MM.1S (cell line): ENCODE results near the gene HAUS7.
"Not testable (repeated sequence)": the region's sequence is repeated elsewhere in the genome, so short reads cannot be mapped to it uniquely, and the experiment has no call there.

Experiments
- EZH2 ChIP-seq: fragments of 300-600 bp; sonication (generic); optimal IDR thresholded peaks from 2 replicates; pipeline ENCODE3; 2017; ENCODE audit warnings: low read depth, mild to moderate bottlenecking, antibody characterized with exemption, low read length, mixed read lengths
- EZH2phosphoT487 ChIP-seq: fragments of 300-600 bp; sonication (generic); IDR thresholded peaks from 2 replicates; pipeline ENCODE4 v1.6.1; 2018; ENCODE audit warnings: antibody characterized with exemption, low read length
- TF ChIP-seq, protein P1 (sequence below): fragments of 300-600 bp; sonication (generic); IDR thresholded peaks from 2 replicates; pipeline ENCODE4 v1.5.1; 2016; ENCODE audit warnings: antibody characterized with exemption, low read length, mixed read lengths

DNA sequence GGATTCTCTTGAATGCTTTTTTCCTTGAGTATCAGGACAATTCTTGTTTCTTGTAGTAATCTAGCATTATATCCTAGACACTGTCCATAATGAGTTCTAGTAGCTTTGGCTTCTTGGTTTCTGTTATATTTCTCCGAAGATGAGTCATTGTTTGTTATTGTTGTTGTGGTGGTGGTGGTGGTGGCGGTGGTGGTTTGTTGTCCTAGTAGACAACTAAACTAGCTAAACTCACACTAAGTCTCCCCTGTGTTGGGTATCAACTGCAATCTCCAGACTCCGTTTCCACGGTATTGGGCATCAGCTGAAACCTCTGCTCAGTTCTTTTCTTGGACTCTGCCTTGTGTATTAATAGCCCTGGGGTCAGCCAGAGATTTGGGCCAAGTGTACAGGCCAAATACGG, 66.0 kb downstream of the HAUS7 start:
- TF ChIP-seq, protein P1, sequence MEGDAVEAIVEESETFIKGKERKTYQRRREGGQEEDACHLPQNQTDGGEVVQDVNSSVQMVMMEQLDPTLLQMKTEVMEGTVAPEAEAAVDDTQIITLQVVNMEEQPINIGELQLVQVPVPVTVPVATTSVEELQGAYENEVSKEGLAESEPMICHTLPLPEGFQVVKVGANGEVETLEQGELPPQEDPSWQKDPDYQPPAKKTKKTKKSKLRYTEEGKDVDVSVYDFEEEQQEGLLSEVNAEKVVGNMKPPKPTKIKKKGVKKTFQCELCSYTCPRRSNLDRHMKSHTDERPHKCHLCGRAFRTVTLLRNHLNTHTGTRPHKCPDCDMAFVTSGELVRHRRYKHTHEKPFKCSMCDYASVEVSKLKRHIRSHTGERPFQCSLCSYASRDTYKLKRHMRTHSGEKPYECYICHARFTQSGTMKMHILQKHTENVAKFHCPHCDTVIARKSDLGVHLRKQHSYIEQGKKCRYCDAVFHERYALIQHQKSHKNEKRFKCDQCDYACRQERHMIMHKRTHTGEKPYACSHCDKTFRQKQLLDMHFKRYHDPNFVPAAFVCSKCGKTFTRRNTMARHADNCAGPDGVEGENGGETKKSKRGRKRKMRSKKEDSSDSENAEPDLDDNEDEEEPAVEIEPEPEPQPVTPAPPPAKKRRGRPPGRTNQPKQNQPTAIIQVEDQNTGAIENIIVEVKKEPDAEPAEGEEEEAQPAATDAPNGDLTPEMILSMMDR, result not testable (repeated sequence)
- not testable (repeated sequence) for TF ChIP-seq EZH2phosphoT487, EZH2
